Ovary (tissue), 3 donors: ENCODE results near the gene KCNMA1.

ENCODE experiments used
- POLR2A ChIP-seq: fragments of 450-650 bp; IDR thresholded peaks from one replicate; pipeline ENCODE4 v1.6.1; 2017; ENCODE audit warnings: antibody characterized with exemption, mild to moderate bottlenecking, moderate library complexity
- TF ChIP-seq, protein P1 (sequence below), 3 donors: fragments of 450-650 bp in 2 of 3; fragments of 200-600 bp in 1 of 3; IDR thresholded peaks; one replicate each; pipeline versions ENCODE4 v1.5.1 to v1.8.0; 2016 to 2022; ENCODE audit warnings: antibody characterized with exemption in 3 of 3, mild to moderate bottlenecking in 1 of 3
- donor health status: DM: no; HTN: no; CAD: no.

DNA sequence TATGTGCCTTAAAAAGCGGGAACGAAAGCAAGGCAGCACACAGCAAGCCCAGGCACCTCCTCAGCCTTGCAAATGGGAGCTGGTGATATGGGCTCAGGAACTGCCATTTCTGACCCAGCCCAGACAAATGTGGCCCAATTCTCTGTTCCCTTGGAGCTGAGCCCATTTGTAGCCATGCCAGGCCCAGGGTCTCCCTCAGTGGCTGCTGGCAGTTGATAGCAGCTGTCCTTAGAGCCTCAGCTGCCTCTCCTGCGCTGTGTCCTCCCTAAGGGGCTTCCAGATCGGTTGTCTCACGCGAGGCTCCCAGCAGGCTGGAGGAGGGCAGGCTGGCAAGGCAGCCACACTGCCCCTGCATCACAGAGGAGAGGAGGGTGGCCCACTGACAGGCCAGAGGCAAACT lies 275.8 kb downstream of the KCNMA1 start:
- TF ChIP-seq, protein P1, sequence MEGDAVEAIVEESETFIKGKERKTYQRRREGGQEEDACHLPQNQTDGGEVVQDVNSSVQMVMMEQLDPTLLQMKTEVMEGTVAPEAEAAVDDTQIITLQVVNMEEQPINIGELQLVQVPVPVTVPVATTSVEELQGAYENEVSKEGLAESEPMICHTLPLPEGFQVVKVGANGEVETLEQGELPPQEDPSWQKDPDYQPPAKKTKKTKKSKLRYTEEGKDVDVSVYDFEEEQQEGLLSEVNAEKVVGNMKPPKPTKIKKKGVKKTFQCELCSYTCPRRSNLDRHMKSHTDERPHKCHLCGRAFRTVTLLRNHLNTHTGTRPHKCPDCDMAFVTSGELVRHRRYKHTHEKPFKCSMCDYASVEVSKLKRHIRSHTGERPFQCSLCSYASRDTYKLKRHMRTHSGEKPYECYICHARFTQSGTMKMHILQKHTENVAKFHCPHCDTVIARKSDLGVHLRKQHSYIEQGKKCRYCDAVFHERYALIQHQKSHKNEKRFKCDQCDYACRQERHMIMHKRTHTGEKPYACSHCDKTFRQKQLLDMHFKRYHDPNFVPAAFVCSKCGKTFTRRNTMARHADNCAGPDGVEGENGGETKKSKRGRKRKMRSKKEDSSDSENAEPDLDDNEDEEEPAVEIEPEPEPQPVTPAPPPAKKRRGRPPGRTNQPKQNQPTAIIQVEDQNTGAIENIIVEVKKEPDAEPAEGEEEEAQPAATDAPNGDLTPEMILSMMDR (IDR thresholded peaks at IDR 0.05) = no peak
- TF ChIP-seq POLR2A = no peak
